ENCODE results near the gene PRR16. TPM values are rescaled to one million over a fixed set of nuclear protein-coding genes. Genes with fewer than 3 reads are reported as not detected.

PRR16 gene
- total RNA-seq, 1 experiment from 2014 or later: not detected

DNA sequence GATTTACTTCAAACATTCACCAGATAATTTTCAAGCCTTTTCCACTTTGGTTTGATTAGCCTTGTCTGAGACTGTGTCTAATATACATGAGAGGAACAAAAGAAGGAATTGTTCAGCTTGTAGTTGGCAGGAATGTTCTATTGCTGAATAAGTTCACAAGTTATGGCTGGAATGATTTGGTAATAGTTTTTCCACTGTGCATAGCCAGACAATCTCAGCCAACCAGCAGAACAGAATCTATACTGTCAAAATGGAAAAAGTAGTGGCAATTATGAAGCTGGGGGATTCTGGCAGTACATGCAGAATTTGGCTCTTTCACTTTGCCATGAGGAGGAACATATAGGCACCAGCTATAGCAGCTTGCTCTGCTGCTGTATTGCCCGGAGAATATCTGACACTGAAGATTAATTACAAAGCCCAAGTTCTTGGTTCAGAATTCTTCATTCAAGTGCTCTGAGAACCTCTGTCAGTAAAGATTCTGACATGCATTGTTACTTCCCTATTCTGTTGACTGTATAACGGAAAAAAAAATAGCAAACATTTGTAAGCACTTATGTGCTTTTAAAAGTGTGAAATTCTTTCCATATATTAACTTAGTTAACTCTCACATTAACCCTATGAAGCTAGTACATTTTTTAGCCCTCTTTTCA, 150.6 kb downstream of the PRR16 start:
- ATAC-seq: no peak

DNA sequence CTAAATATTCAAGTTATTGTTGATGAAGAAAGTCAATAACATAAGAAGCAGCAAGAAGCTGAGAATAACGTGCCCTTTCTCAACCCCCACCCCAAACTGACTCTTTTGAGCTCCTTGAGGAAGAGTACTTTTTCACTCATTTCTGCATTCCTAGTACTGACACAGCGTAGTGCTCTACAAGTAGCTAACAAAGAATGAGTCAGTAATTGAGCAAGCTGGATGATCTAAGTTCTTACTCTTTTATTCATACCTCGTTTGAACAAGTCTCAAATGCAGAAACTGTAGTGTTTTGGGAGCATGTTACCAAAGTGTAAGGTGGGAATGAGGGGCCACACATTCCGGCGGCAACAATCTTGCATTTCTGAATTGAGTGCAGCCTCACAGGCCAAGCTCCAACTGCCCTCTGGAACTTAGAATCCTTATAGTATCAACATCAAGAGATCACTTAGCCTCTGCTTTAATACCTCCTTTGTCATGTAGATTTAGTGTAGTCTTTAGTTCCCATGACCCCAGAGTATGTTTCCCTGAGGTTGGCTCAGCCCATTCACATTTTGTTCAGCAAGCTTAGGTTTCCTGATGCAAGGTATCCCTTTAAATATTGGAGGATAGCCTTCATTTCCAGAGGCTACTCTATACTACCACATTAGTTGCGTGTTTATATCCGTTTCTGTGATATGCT, 152.0 kb downstream of the PRR16 start:
- H3K27ac ChIP-seq (ENCODE audit: low read length): no peak overlapping the region
- ATAC-seq: no peak
- in situ Hi-C loops (cut with HindIII; ENCODE audit: low pct_unique_long_range_greater_than_20kb, low sequenced_read_pairs): no loop called here
- BruUV-seq (replicated peaks): no TSS peak
- no peaks in the 10 kb centered on the region for H3K9me3 ChIP-seq (ENCODE audit: control insufficient read depth, insufficient read depth, low read depth, low read length)
- TF ChIP-seq, protein P1, sequence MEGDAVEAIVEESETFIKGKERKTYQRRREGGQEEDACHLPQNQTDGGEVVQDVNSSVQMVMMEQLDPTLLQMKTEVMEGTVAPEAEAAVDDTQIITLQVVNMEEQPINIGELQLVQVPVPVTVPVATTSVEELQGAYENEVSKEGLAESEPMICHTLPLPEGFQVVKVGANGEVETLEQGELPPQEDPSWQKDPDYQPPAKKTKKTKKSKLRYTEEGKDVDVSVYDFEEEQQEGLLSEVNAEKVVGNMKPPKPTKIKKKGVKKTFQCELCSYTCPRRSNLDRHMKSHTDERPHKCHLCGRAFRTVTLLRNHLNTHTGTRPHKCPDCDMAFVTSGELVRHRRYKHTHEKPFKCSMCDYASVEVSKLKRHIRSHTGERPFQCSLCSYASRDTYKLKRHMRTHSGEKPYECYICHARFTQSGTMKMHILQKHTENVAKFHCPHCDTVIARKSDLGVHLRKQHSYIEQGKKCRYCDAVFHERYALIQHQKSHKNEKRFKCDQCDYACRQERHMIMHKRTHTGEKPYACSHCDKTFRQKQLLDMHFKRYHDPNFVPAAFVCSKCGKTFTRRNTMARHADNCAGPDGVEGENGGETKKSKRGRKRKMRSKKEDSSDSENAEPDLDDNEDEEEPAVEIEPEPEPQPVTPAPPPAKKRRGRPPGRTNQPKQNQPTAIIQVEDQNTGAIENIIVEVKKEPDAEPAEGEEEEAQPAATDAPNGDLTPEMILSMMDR (IDR thresholded peaks at IDR 0.05): no peak
- CTCF ChIA-PET: no interaction called here
- H3K4me3 ChIP-seq (ENCODE audit: low read depth in 2 of 2, low read length in 2 of 2): no peak overlapping the region
- POLR2A ChIA-PET: no interaction called here
- intact Hi-C loops (cut with micrococcal nuclease; ENCODE audit: unreplicated experiment): no loop called here
- no peaks in the 10 kb centered on the region for H3K4me1 ChIP-seq (ENCODE audit: control insufficient read depth, insufficient read depth, low read length)
- no peaks in the 10 kb centered on the region for H3K36me3 ChIP-seq (ENCODE audit: control insufficient read depth, insufficient read depth, low read length)
- no peak for DNase-seq (ENCODE audit: low read depth, low spot score)
- no peaks in the 10 kb centered on the region for H3K27me3 ChIP-seq (ENCODE audit: control insufficient read depth, insufficient read depth, low read length)

More for the DNA sequence above, 150.6 kb downstream of the PRR16 start:
- intact Hi-C loops (cut with micrococcal nuclease; ENCODE audit: unreplicated experiment) (no loop called here), in situ Hi-C loops (cut with HindIII; ENCODE audit: low pct_unique_long_range_greater_than_20kb, low sequenced_read_pairs) (no loop called here)
- Histone ChIP-seq H3K27ac (ENCODE audit: low read length) (no peak overlapping the region), H3K4me1 (ENCODE audit: control insufficient read depth, insufficient read depth, low read length) (no peaks in the 10 kb centered on the region), H3K27me3 (ENCODE audit: control insufficient read depth, insufficient read depth, low read length) (no peaks in the 10 kb centered on the region), H3K9me3 (ENCODE audit: control insufficient read depth, insufficient read depth, low read depth, low read length) (no peaks in the 10 kb centered on the region), H3K4me3 (ENCODE audit: low read depth in 2 of 2, low read length in 2 of 2) (no peak overlapping the region), H3K36me3 (ENCODE audit: control insufficient read depth, insufficient read depth, low read length) (no peaks in the 10 kb centered on the region)
- ChIA-PET POLR2A (no interaction called here), CTCF (no interaction called here)
- no peak for DNase-seq (ENCODE audit: low read depth, low spot score)
- TF ChIP-seq TCF7L2 (IDR thresholded peaks at IDR 0.05; ENCODE audit: low read depth, low read length): no peak
- BruUV-seq (replicated peaks): no TSS peak

DNA sequence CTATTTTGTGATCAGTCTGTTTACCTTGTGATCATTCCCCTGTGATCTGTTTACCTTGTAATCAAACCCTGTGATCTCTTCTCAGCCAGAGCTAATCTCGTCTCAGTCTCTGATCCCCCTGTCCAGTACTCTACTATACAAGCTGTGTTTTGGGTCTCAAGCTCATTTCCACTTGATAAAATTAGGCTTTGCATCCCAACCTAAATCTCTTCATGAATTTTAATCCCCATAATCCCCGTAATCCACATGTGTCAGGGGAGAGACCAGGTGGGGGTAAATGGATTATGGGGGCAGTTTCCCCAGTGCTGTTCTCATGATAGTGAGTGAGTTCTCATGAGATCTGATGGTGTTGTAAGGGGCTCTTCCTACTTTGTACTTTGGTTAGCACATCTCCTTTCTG, 157.2 kb downstream of the PRR16 start:
- DNase-seq (ENCODE audit: low read depth, low spot score) (no peak), ATAC-seq (no peak)
- Histone ChIP-seq H3K9me3 (ENCODE audit: control insufficient read depth, insufficient read depth, low read depth, low read length) (no peaks in the 10 kb centered on the region), H3K27me3 (ENCODE audit: control insufficient read depth, insufficient read depth, low read length) (no peaks in the 10 kb centered on the region), H3K4me3 (ENCODE audit: low read depth in 2 of 2, low read length in 2 of 2) (no peak overlapping the region), H3K36me3 (ENCODE audit: control insufficient read depth, insufficient read depth, low read length) (no peaks in the 10 kb centered on the region), H3K27ac (ENCODE audit: low read length) (no peak overlapping the region), H3K4me1 (ENCODE audit: control insufficient read depth, insufficient read depth, low read length) (no peaks in the 10 kb centered on the region)
- no TSS peak for BruUV-seq (replicated peaks)
- intact Hi-C loops (cut with micrococcal nuclease; ENCODE audit: unreplicated experiment) (no loop called here), in situ Hi-C loops (cut with HindIII; ENCODE audit: low pct_unique_long_range_greater_than_20kb, low sequenced_read_pairs) (no loop called here)
- no peak for TF ChIP-seq SIN3A (IDR thresholded peaks at IDR 0.05; ENCODE audit: borderline replicate concordance, insufficient read depth, low read depth, low read length)
- no peak for TF ChIP-seq POLR2AphosphoS5 (IDR thresholded peaks at IDR 0.05; ENCODE audit: low read depth, low read length)
- no peak for TF ChIP-seq TCF7L2 (IDR thresholded peaks at IDR 0.05; ENCODE audit: low read depth, low read length)
- TF ChIP-seq, protein P2, sequence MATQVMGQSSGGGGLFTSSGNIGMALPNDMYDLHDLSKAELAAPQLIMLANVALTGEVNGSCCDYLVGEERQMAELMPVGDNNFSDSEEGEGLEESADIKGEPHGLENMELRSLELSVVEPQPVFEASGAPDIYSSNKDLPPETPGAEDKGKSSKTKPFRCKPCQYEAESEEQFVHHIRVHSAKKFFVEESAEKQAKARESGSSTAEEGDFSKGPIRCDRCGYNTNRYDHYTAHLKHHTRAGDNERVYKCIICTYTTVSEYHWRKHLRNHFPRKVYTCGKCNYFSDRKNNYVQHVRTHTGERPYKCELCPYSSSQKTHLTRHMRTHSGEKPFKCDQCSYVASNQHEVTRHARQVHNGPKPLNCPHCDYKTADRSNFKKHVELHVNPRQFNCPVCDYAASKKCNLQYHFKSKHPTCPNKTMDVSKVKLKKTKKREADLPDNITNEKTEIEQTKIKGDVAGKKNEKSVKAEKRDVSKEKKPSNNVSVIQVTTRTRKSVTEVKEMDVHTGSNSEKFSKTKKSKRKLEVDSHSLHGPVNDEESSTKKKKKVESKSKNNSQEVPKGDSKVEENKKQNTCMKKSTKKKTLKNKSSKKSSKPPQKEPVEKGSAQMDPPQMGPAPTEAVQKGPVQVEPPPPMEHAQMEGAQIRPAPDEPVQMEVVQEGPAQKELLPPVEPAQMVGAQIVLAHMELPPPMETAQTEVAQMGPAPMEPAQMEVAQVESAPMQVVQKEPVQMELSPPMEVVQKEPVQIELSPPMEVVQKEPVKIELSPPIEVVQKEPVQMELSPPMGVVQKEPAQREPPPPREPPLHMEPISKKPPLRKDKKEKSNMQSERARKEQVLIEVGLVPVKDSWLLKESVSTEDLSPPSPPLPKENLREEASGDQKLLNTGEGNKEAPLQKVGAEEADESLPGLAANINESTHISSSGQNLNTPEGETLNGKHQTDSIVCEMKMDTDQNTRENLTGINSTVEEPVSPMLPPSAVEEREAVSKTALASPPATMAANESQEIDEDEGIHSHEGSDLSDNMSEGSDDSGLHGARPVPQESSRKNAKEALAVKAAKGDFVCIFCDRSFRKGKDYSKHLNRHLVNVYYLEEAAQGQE (IDR thresholded peaks at IDR 0.05; ENCODE audit: insufficient read depth in 1 of 2, low read depth in 2 of 2, low read length in 1 of 2): no peak
- TF ChIP-seq, protein P1 (IDR thresholded peaks at IDR 0.05): no peak
- ChIA-PET POLR2A (no interaction called here), CTCF (no interaction called here)

All from Panc1 (cell line).